HG03457 (cell line): Measurements from ENCODE around the gene WWOX.

Source experiments
- ATAC-seq: cut with Tn5 transposase; IDR thresholded peaks from one replicate; pipeline ENCODE4 v1.9.1; 2021; ENCODE audit warnings: moderate number of reproducible peaks; ENCODE audit not compliant: unreplicated experiment

WWOX gene

DNA sequence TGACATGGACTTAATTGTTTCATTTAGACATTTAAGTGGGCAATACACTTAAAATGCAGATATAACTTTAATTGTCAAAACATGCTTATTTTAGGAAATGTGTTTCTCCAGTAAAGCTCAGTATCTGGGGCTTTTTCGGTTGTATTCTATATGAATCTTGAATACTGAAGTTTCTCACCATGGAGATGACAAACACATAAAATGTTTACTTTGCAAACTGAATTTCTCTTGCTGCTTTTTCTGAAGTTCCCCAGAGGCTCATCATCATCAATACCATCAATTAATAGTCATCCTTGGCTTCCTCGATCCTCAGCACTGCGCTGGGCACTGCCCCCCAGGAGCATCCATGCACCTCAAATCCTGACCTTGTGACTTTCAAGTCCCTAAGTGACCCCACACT lies 227.3 kb downstream of the WWOX start:
- ATAC-seq: no peak

DNA sequence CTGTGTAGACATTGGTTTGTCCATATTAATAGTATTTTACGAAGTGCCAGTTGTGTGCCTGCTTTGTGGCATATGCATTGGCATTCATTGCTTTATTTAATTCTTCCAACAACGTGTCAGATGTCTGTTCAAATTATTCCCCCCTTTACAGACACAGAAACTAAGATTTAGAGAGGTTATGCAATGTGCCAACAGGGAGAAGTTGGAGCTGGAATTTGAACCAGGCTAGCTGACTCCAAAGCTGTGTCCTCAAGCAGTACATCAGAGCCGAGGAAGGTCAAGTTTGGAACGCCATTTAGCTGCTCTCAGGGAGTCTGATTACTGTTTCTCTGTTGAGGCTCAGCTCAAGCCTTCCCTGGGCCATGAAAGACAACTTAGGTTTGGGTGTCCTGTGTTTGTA lies 232.3 kb downstream of the WWOX start:
- ATAC-seq: no peak

DNA sequence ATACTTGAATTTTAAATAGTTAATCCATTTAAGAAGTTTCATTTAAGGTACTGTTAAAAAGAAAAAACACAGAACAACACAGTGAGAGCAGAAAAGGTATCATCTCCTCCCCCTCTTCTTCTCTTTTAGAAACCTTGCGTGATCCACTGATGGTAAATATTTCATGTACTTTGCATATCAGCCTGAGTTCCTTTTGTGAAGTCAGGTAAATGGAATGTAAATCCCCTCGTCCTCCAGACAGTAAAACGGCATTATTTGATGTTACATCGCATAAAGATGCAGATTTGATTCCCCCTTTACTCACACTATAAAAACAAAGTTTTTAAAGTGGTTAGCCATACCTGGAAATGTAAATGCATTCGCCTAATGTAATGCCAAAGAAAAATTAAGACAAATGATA lies 234.4 kb downstream of the WWOX start:
- ATAC-seq: no peak

GRCh38 chr16:78340590-78340989 lies 241.1 kb downstream of the WWOX start:
- ATAC-seq: no peak

- no peak for ATAC-seq
Observed at GRCh38 chr16:78348068-78348467, 248.6 kb downstream of the WWOX start.

DNA sequence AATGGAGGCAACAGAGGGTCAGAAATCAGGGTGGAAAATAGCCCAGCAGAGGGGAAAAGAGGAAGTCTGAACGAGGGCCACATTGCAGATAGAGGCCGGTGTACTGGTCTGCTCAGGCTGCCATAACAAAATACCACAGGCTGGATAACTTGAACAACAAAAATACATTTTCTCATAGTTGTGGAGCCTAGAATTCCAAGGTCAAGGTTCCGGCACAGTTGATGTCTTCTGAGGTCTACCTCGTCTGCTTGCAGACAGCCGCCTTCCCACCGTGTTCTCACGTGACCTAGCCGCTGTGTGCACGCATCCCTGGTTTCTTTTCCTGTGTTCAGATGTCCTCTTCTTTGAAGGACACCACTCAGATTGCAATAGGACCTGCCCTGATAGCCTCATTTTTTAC lies 249.4 kb downstream of the WWOX start:
- ATAC-seq: no peak

DNA sequence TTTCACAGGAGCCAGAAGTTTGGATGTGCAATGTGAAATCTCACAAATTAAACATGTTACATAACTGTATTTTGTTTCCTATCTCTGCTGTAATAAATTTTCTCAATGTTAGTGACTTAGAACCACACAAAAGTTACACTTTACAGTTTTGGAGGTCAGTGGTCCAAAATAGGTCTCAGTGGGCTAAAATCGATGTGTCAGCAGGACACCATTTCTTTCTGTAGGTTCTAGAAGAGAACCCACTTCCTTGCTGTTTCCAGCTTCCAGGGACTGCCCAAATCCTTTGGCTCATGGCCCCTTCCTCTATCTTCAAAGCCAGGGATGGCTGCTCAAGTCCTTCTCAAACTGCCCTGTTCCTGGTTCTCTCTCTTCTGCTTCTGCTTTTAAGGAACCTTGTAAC lies 252.7 kb downstream of the WWOX start:
- no peak for ATAC-seq

GRCh38 chr16:78353640-78354275 lies 254.3 kb downstream of the WWOX start:
- ATAC-seq: no peak

DNA sequence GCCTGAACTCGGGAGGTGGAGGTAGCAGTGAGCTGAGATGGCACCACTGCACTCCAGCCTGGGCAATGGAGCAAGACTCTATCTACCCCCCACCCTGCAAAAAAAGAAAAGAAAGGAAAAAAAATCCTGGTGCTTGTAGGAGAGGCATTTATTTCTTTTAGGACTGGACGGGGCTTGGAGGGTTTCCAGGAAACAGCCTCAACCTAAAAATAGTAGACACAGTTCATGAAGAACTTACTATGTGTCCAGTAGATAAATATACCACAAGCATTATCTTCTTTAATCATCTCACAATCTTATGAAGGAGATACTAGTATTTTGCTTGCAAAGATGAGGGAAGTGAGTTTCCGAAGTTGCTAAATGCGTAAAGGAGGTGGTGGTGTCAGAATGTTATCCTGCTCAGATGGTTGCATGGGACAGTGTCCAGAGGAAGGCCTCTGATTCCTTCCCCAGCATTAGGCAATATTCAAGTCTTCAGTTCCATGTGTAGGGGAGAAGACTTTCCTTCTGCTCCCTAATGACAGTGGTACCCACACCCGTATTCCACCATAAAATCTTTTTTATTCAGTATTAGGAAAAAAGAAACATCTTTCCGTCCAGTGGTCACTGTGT lies 263.2 kb downstream of the WWOX start:
- no peak for ATAC-seq

DNA sequence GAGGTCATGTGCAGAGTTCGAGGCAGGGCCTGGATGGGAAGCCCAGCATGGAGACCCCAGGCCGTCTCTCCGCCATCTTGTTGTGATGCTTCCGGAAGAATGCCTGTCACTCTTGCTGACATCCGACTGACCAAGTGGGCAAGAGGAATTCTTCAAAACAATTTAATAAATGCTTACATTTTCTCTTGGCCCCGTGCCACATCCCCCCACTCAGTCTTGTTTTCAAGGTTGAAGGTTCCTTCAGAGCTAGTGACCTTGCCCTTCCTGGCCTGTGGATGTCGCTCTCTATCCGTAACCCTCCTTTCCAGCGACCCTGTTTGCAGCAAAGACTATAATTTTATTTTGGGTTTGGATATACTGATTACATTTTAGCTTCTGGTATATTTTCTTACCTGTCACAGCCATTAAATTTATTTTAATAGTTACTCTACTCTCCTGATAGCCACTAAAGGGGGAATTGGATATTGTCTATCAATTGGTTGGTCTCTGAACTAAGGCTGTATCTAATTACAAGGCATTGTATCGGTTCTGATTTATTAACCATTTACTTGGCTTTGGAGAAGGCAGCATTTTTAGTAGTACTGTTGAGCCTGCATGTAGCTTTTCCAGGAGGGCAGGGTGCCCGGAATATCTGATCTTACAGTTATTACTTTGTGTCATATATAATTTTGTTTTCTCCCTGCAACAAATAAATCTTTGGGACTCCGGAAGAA lies 264.5 kb downstream of the WWOX start:
- no peak for ATAC-seq

DNA sequence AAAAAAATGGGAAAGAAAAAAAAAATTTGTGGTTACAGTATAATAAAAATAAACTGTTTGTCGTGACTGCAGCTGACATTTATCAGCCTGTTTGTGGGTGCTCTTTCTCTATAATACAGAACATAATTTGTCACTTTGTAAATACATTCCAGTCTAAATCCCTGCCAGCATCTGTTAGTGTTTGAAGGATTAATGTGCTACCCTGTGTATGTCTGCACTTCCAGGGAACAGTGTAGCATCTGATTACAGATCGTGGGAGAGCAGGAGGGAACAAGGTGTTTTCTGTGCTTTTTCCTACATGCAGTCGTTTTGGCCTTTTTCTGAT lies 265.1 kb downstream of the WWOX start:
- no peak for ATAC-seq

DNA sequence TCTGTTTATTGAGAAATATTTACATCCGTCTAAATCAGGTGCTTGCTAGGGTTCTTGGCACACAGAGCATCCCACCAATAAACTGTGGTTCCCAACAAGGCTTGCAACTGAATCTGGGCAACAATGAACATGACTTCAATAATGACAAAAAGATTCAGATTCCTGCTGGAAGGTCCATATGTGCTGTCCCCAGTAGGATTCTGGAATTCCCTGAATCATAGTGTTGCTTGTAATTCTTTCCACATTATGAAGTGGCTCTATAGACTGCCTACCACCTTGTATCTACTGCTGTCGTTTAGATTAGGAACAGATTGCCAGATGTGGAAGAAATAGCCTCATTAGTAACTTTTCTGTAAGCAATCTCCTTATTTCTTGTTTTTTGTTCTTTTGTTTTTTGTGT lies 265.9 kb downstream of the WWOX start:
- no peak for ATAC-seq

DNA sequence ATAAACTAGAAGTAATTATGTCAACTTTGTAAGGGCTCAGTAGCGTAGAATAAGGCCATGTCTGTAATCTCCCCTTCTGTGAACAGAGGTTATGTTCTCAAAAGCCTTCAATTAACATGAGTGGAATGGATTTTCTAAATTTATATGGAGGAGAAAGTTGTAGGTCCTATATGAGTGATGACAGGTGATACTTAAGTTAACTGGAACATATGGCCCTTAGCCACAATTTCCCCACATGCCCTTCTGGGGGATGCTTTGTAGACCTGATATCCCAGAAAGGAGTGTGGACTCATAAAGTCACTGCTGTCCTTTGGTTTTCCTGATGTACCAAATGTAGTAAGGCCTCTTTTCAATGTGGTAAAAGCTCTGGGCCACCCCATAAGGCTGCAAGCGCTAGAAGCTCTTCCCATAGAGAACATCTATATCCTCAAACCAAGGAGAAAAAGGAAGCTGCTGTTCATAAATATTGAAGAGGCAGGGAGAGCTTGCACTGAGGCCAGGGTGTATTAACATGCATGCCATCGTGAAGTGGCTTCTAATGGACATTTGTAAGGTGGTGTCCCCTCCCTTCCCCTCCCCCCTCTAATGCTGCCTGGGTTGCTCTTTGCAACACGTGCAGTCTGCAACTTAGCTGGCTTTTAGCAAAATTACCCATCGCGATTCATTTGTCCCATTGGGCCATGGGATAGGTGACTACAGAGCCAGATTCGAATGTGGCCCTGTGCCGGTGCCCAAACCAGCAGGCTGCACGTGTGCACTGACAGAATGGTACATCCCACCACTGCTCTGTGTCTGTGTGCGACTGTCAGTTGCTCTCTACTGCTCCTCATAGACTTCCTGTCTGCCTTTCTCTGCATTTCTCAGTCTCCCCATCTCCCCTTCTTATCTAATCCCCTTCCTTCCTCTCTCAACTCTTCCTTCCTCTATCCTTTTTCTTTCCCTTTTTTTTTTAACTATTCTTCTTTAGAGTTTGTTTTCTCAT lies 269.0 kb downstream of the WWOX start:
- ATAC-seq: no peak

DNA sequence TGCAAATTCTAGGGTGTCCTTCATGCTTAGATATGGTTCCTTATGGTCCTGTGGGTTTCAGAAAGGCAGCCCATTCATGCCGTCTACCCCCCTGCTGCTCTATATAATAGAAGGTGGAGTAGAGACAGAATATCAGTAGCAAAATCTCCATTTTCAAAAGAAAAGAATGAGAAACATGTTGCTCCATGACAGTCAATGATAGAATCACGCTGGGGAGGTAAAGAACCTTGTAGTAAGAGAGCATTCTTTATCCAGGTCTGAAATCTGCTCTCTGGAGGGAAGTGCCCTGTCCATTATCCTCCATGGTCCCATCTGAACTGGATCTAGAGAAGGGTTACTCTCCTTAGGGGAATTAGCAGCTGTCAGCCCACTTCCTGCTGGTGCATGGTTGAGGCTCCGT lies 272.8 kb downstream of the WWOX start:
- ATAC-seq: no peak

- ATAC-seq: no peak
Observed at GRCh38 chr16:78375055-78375679, 275.7 kb downstream of the WWOX start.

- ATAC-seq: no peak
Observed at GRCh38 chr16:78376452-78376851, 277.0 kb downstream of the WWOX start.

- no peak for ATAC-seq
Observed at GRCh38 chr16:78377312-78377711, 277.9 kb downstream of the WWOX start.

DNA sequence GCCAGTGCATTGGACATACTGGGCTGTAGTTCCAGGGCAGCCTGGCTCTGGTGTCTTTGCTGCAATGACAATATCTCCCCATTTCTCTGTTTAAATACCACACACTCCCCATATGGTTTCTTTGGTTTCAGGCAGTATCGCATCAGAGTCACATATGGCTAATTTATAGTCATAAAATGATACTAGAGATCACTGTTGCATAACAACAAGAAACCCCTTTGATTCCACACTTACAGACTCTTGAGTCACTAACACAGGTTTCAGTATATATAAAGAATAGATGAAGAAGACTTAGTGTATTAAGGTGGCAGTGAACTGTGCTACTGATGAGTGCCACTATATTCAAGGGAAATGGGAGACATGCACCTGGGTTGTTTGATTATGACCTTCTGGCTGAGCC lies 281.6 kb downstream of the WWOX start:
- ATAC-seq: no peak

GRCh38 chr16:78383118-78383517 lies 283.7 kb downstream of the WWOX start:
- no peak for ATAC-seq

- ATAC-seq: no peak
Observed at GRCh38 chr16:78385086-78385805, 285.8 kb downstream of the WWOX start.
